GM21423 (cell line): ENCODE results near the gene SLC31A2.

ENCODE experiments used
- ATAC-seq: cut with Tn5 transposase; IDR thresholded peaks from one replicate; pipeline ENCODE4 v1.9.1; 2021; ENCODE audit warnings: mild to moderate bottlenecking, moderate library complexity; ENCODE audit not compliant: unreplicated experiment

The SLC31A2 gene

DNA sequence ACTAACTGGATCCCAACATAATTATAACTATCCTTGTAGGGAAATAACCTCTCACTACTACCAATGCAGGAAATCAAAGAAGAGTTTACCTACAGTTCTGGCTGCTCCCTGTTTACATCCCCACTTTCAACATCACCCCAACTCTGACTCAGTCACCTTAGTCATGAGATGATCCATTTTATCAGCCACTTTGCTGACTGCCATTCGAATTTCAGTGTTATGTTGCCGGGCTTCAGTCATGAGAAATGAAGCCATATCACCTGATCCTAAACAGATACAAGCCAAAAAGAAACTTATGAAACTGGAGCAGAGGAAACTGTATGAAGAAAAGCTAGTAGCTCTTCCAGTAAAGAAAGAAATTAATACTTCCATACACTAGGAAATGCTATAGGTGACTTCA lies 33.7 kb downstream of the SLC31A2 start:
- no peak for ATAC-seq

DNA sequence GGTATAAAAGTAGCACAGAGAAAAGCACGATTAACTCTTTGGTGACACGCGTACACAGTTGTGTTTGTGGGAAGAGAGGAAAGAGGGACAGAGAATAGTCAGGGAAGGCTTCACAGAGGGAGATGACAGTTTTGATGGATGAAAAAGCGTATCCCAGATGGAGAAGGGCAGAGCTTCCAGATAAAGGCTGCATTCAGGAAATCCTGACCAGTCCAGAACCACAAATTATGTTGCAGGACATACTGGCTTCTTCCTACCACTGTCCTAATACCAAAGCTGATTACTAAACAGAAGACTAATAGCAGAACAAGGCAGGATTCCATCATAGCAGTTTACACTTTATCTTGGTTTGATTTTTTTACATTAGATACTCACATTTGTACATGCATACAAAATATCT lies 34.5 kb downstream of the SLC31A2 start:
- no peak for ATAC-seq

DNA sequence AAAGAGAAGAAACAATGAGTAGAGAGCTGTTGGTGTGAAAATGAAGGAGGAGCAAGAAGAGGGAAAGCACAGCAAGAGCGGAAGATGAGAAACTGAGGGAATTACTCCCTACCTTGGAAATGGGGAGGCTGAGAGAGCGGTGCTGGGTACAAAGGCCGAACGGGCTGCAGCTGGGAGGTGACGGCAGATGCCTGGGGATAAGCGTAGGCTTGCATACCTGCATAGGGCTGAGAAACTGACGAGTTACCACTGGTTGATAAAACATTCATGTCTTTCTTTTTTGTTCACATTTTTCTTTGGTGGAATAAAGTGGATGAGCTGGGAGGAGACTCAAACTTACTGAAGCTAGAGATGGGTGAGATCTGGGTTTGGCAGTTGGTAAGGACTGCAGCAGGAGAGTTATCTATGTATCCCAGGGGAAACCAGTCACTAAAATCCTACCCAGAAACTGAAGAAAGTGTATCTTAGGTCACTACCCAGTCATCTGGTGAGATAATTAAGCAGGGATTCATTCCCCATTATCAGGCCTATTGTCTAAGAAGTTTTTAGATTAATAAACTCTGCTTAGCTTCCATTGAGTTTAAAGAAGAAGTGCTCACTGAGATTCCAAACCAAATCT lies 35.4 kb downstream of the SLC31A2 start:
- ATAC-seq = no peak

DNA sequence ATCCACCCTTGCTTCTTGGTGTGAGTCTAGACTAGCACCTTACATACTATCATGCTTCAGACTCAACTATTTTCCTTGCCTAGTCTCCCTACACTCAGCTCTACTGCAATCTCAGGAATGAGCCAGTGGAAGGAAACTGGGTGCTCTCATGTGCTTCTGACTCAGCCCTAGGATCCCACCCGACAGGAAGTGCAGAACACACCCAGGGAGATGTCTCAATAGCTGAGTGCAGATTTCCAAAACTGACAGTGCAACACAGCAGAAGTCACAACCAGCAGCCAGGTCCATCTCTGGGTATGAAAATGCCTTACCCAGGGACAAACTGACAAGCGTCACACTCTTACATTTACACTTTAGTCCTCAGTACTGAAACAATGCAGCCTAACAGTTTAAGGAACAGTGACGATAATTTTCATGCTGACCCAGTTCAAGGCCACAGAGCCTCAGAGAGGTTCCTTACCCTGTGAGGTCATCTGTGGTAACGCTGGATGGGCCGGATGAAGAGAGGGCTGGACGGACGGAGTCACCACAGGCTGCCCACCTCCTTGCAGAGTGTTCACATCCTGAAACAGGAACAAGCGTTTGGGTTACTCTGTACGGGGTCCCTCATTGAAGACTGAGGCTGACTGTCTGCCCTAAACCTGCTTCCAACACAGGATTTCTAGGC lies 37.3 kb downstream of the SLC31A2 start:
- no peak for ATAC-seq

DNA sequence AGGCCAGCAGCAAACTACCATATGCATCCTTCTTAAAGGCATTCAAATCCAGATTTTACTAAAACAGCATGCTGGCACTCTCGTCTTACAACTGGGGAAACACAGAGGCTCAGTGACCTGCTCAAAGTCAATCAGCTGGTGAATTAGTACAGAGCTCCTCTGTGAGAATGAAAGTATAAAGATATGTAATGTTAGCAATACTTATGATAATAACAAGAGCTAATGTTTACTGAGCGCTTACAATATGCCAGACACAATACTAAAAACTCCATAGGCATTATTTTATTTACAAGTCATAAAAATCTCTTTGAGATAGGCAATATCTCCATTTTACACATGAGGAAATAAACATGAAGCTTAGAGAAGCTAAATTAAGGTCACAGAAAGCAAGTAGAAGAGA lies 41.6 kb downstream of the SLC31A2 start:
- ATAC-seq = no peak

DNA sequence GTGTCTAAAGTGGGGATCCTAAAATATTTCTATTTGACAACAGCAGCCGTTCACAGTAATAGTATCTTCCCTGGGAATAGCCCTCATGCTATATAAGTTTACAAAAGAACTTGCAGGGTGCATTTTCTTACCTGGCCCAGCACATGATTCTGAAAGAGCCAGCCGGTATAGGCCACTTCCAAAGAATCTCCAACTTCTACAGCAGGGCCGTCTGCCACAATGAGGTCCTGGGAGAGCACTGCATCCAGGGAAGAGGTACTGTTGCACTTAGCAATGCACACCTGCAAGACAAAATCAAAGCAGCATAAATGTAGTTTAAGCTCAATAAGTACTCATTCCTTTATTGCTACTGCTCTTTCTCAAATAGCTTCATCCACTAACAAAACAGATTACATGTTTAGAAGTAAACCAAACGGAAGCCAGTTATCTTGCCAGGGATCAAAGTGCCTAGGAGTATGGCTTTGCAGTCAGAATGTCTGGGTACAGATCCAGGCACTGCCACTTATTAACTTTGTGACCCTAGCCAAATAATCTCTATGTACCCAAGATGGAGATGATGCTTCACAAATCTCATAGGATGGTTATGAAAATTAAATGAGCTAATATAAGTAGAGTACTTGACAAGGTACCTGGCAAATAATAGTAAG lies 49.0 kb downstream of the SLC31A2 start:
- ATAC-seq = no peak

DNA sequence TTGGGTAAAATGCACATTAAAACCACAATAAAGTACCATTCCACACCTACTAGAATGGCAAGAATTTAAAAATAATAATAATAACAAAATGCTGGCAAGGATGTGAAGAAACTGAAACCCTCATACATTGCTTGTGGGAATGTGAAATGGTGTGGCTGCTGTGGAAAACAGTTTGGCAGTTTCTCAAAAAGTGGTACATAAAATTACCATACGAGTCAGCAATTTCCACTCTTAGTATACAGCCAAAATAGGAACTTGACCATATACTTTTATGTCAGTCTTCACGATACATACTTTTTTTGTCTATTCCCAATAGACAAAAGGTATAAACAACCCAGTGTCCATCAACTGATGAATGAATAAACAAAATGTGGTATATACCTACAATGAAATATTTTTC lies 54.6 kb downstream of the SLC31A2 start:
- no peak for ATAC-seq

DNA sequence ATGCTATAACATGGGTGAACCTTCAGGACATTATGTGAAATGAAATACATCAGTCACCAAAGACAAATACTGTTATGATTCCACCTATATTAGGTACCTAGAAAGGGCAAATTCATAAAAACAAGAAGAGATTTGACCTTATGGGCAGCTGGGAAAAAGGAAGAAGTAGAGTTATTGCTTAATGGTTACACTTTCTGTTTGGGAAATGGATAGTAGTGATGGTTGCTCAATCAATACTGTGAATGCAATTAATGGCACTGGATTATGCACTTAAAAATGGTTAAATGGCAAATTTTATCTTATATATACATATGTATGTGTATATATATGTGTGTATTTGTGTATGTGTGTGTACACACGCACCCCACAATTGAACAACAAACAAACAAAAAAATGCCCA lies 55.1 kb downstream of the SLC31A2 start:
- no peak for ATAC-seq

DNA sequence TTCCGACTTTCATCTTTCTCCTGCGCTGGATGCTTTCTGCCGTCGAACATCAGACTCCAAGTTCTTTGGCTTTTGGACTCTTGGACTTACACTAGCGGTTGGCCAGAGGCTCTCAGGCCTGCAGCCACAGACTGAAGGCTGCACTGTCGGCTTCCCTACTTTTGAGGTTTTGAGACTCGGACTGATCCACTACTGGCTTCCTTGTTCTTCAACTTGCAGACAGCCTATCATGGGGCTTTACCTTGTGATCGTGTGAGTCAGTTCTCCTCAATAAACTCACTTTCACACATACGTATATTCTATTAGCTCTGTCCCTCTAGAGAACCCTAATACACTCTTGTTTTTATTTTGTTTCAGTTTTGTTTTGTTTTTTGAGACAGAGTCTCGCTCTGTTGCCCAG lies 60.0 kb downstream of the SLC31A2 start:
- no peak for ATAC-seq
